Neural progenitor cell (in vitro differentiated cells): Measurements from ENCODE around the gene MAGI3.

Experiments
- CTCF ChIP-seq: fragments of 200-600 bp; sonication (generic); IDR thresholded peaks from 2 replicates; pipeline ENCODE4 v1.5.1; 2017; ENCODE audit warnings: antibody characterized with exemption, mild to moderate bottlenecking
- EZH2 ChIP-seq: fragments of 200-600 bp; sonication (generic); IDR thresholded peaks from 2 replicates; pipeline ENCODE4 v1.6.1; 2017; ENCODE audit warnings: antibody characterized with exemption, mild to moderate bottlenecking, moderate library complexity
- EZH2phosphoT487 ChIP-seq: fragments of 200-600 bp; sonication (generic); IDR thresholded peaks from 2 replicates; pipeline ENCODE4 v1.6.1; 2017; ENCODE audit warnings: antibody characterized with exemption

- TF ChIP-seq EZH2 = no peak
- no peak for TF ChIP-seq CTCF
- no peak for TF ChIP-seq EZH2phosphoT487
Measured at GRCh38 chr1:113653741-113654140, 263.4 kb downstream of the MAGI3 start.
